Measurements from ENCODE around the gene UBXN4. TPM values are rescaled to one million over a fixed set of nuclear protein-coding genes. Genes with fewer than 3 reads are reported as not detected.
A peak's percentile ranks its signal among the peaks of the same experiment; 100 is the strongest.

UBXN4 gene
- total RNA-seq, 5 donors from 2014 or later (not counting 1 experiment from before 2014, with no cell fraction given) = 96.6 to 140 (median 121) TPM

GRCh38 chr2:135744760-135745314, 3.2 kb downstream of the UBXN4 start:
- no peak overlapping the region for H3K27ac ChIP-seq (ENCODE audit: low read length)
- H3K27ac Mint-ChIP-seq = no peak overlapping the region
- peaks cover 52 to 57% (median 56%) of the 10 kb centered on the region in 3 donors for H3K4me1 Mint-ChIP-seq
- POLR2A ChIA-PET = interaction anchor here (0.6 to 1.5 kb wide), 4 partner anchors 11 to 131 kb away, joined by 3 to 5 read pairs (median 4); partner anchors contain the start of gene MCM6 (in 1 of the 2)
- H3K36me3 ChIP-seq (ENCODE audit: control insufficient read depth in 2 of 2, extremely low read depth in 1 of 2, insufficient read depth in 1 of 2, low read length in 1 of 2) = peaks cover 0 to 14% of the 10 kb centered on the region in 2 donors
- H3K4me3 ChIP-seq (ENCODE audit: control insufficient read depth in 1 of 2, extremely low read depth in 1 of 2, low read length in 1 of 2) = no peak overlapping the region
- CTCF ChIA-PET = interaction anchor here (0.6 to 2.6 kb wide), 6 partner anchors 35 to 704 kb away, joined by 3 to 9 read pairs (median 3); no protein-coding TSS in a partner anchor
- H3K27me3 ChIP-seq (replicated peaks in 1 of 2; ENCODE audit: control insufficient read depth in 2 of 2, extremely low read depth in 1 of 2, insufficient read depth in 2 of 2, low read length in 1 of 2) = no peaks in the 10 kb centered on the region
- H3K9me3 Mint-ChIP-seq = peaks cover 0 to 4% (median 3%) of the 10 kb centered on the region in 3 donors
- H3K4me3 Mint-ChIP-seq = peak overlapping the region; percentile 2 to 55 (median 43)
- WGBS (ENCODE audit: insufficient coverage) = 96% methylated on average over 5 of the region's 5 CpGs
- H3K9me3 ChIP-seq = no peaks in the 10 kb centered on the region
- peak in 8 of 35 experiments; percentile 3 to 36 (median 11) for DNase-seq
- peaks cover 36% of the 10 kb centered on the region for H3K36me3 Mint-ChIP-seq
- H3K27me3 Mint-ChIP-seq = no peaks in the 10 kb centered on the region
- no peak for ATAC-seq (replicated peaks in 1 of 4)
- peaks cover 12 to 18% of the 10 kb centered on the region in 2 experiments for H3K4me1 ChIP-seq (ENCODE audit: control insufficient read depth in 1 of 2, extremely low read depth in 1 of 2, insufficient read depth in 2 of 2, low read length in 2 of 2)

GRCh38 chr2:135745545-135745944, 3.9 kb downstream of the UBXN4 start:
- Histone ChIP-seq H3K27ac (ENCODE audit: low read length) (no peak overlapping the region), H3K9me3 (no peaks in the 10 kb centered on the region), H3K4me3 (ENCODE audit: control insufficient read depth in 1 of 2, extremely low read depth in 1 of 2, low read length in 1 of 2) (no peak overlapping the region), H3K27me3 (replicated peaks in 1 of 2; ENCODE audit: control insufficient read depth in 2 of 2, extremely low read depth in 1 of 2, insufficient read depth in 2 of 2, low read length in 1 of 2) (no peaks in the 10 kb centered on the region), H3K4me1 (ENCODE audit: control insufficient read depth in 1 of 2, extremely low read depth in 1 of 2, insufficient read depth in 2 of 2, low read length in 2 of 2) (peaks cover 12 to 18% of the 10 kb centered on the region in 2 experiments), H3K36me3 (ENCODE audit: control insufficient read depth in 2 of 2, extremely low read depth in 1 of 2, insufficient read depth in 1 of 2, low read length in 1 of 2) (peaks cover 0 to 17% of the 10 kb centered on the region in 2 donors)
- POLR2A ChIA-PET = interaction anchor here (0.5 to 1.5 kb wide), 8 partner anchors 11 to 728 kb away, joined by 3 to 13 read pairs (median 4); partner anchors contain the start of gene MCM6 (in 1 of the 2)
- Mint-ChIP-seq H3K4me1 (peaks cover 52 to 59% (median 57%) of the 10 kb centered on the region in 3 donors), H3K36me3 (peaks cover 36% of the 10 kb centered on the region), H3K4me3 (no peak overlapping the region), H3K27me3 (no peaks in the 10 kb centered on the region), H3K27ac (no peak overlapping the region), H3K9me3 (peaks cover 0 to 4% (median 3%) of the 10 kb centered on the region in 3 donors)
- CTCF ChIA-PET = interaction anchor here (0.6 to 2.6 kb wide), 4 partner anchors 10 to 607 kb away, joined by 3 to 9 read pairs (median 5); no protein-coding TSS in a partner anchor
- ATAC-seq (replicated peaks in 1 of 4) (no peak), DNase-seq (no peak)
- WGBS (ENCODE audit: insufficient coverage) = no CpG with 5 or more reads among the region's 4 CpGs

- H3K4me1 ChIP-seq (ENCODE audit: control insufficient read depth in 1 of 2, extremely low read depth in 1 of 2, insufficient read depth in 2 of 2, low read length in 2 of 2) = no peaks in the 10 kb centered on the region
- ChIA-PET CTCF (interaction anchor here in 1 of 2 donors (0.6 to 1.7 kb wide), 5 partner anchors 9 to 1628 kb away, joined by 3 to 10 read pairs (median 5); no protein-coding TSS in a partner anchor), POLR2A (interaction anchor here (0.6 to 1.5 kb wide), 5 partner anchors 9 to 316 kb away, joined by 3 to 5 read pairs (median 4); no protein-coding TSS in a partner anchor)
- no peak overlapping the region for H3K4me3 Mint-ChIP-seq
- peaks cover 0 to 2% (median 1%) of the 10 kb centered on the region in 3 donors for H3K4me1 Mint-ChIP-seq
- peaks cover 7% of the 10 kb centered on the region for H3K9me3 ChIP-seq
- 100% methylated on average over 1 of the region's 2 CpGs for WGBS (ENCODE audit: insufficient coverage)
- peaks cover 61% of the 10 kb centered on the region for H3K36me3 Mint-ChIP-seq
- H3K4me3 ChIP-seq (ENCODE audit: control insufficient read depth in 1 of 2, extremely low read depth in 1 of 2, low read length in 1 of 2) = no peak overlapping the region
- H3K27me3 Mint-ChIP-seq = no peaks in the 10 kb centered on the region
- no peak overlapping the region for H3K27ac ChIP-seq (ENCODE audit: low read length)
- peaks cover 3 to 63% of the 10 kb centered on the region in 2 donors for H3K36me3 ChIP-seq (ENCODE audit: control insufficient read depth in 2 of 2, extremely low read depth in 1 of 2, insufficient read depth in 1 of 2, low read length in 1 of 2)
- H3K9me3 Mint-ChIP-seq = peaks cover 4 to 9% (median 8%) of the 10 kb centered on the region in 3 donors
- H3K27me3 ChIP-seq (replicated peaks in 1 of 2; ENCODE audit: control insufficient read depth in 2 of 2, extremely low read depth in 1 of 2, insufficient read depth in 2 of 2, low read length in 1 of 2) = no peaks in the 10 kb centered on the region
- DNase-seq (no peak), ATAC-seq (replicated peaks in 1 of 4) (no peak)
- H3K27ac Mint-ChIP-seq = no peak overlapping the region
Observed at GRCh38 chr2:135755573-135755972, 13.9 kb downstream of the UBXN4 start.

GRCh38 chr2:135756692-135757091, 15.0 kb downstream of the UBXN4 start:
- Histone ChIP-seq H3K4me1 (ENCODE audit: control insufficient read depth in 1 of 2, extremely low read depth in 1 of 2, insufficient read depth in 2 of 2, low read length in 2 of 2) (no peaks in the 10 kb centered on the region), H3K27ac (ENCODE audit: low read length) (no peak overlapping the region), H3K9me3 (peaks cover 7% of the 10 kb centered on the region), H3K4me3 (ENCODE audit: control insufficient read depth in 1 of 2, extremely low read depth in 1 of 2, low read length in 1 of 2) (no peak overlapping the region), H3K27me3 (replicated peaks in 1 of 2; ENCODE audit: control insufficient read depth in 2 of 2, extremely low read depth in 1 of 2, insufficient read depth in 2 of 2, low read length in 1 of 2) (no peaks in the 10 kb centered on the region), H3K36me3 (ENCODE audit: control insufficient read depth in 2 of 2, extremely low read depth in 1 of 2, insufficient read depth in 1 of 2, low read length in 1 of 2) (peaks cover 6 to 73% of the 10 kb centered on the region in 2 donors)
- Mint-ChIP-seq H3K27ac (no peak overlapping the region), H3K9me3 (peaks cover 4 to 9% (median 8%) of the 10 kb centered on the region in 3 donors), H3K27me3 (no peaks in the 10 kb centered on the region), H3K4me1 (peaks cover 0 to 2% (median 1%) of the 10 kb centered on the region in 3 donors), H3K4me3 (no peak overlapping the region), H3K36me3 (peaks cover 68% of the 10 kb centered on the region)
- ATAC-seq (replicated peaks in 1 of 4) (no peak), DNase-seq (no peak)
- WGBS (ENCODE audit: insufficient coverage) = no CpG with 5 or more reads among the region's 1 CpG
- POLR2A ChIA-PET = interaction anchor here in 1 of 2 donors (0.9 to 1.5 kb wide), 4 partner anchors 10 to 16 kb away, joined by 3 to 5 read pairs (median 4); no protein-coding TSS in a partner anchor
- CTCF ChIA-PET = interaction anchor here (0.6 to 1.7 kb wide), 3 partner anchors 41 to 752 kb away, joined by 3 to 10 read pairs (median 5); no protein-coding TSS in a partner anchor

GRCh38 chr2:135762022-135762421, 20.4 kb downstream of the UBXN4 start:
- DNase-seq (no peak), ATAC-seq (replicated peaks in 1 of 4) (no peak)
- Histone ChIP-seq H3K27me3 (replicated peaks in 1 of 2; ENCODE audit: control insufficient read depth in 2 of 2, extremely low read depth in 1 of 2, insufficient read depth in 2 of 2, low read length in 1 of 2) (no peaks in the 10 kb centered on the region), H3K4me3 (ENCODE audit: control insufficient read depth in 1 of 2, extremely low read depth in 1 of 2, low read length in 1 of 2) (no peak overlapping the region), H3K27ac (ENCODE audit: low read length) (no peak overlapping the region), H3K4me1 (ENCODE audit: control insufficient read depth in 1 of 2, extremely low read depth in 1 of 2, insufficient read depth in 2 of 2, low read length in 2 of 2) (no peaks in the 10 kb centered on the region), H3K9me3 (no peaks in the 10 kb centered on the region), H3K36me3 (ENCODE audit: control insufficient read depth in 2 of 2, extremely low read depth in 1 of 2, insufficient read depth in 1 of 2, low read length in 1 of 2) (peaks cover 12 to 80% of the 10 kb centered on the region in 2 donors)
- ChIA-PET POLR2A (interaction anchor here in 1 of 2 donors (1.0 kb wide), 1 partner anchor 10 kb away, joined by 4 read pairs; no protein-coding TSS in a partner anchor), CTCF (no interaction called here)
- no peak overlapping the region for H3K27ac Mint-ChIP-seq
- H3K4me1 Mint-ChIP-seq = peaks cover 0 to 4% (median 2%) of the 10 kb centered on the region in 3 donors
- peaks cover 55% of the 10 kb centered on the region for H3K36me3 Mint-ChIP-seq
- H3K27me3 Mint-ChIP-seq = no peaks in the 10 kb centered on the region
- H3K4me3 Mint-ChIP-seq = no peak overlapping the region
- peaks cover under 1% of the 10 kb centered on the region in 3 donors for H3K9me3 Mint-ChIP-seq

- DNase-seq (no peak), ATAC-seq (replicated peaks in 1 of 4) (no peak)
- Histone ChIP-seq H3K27ac (ENCODE audit: low read length) (no peak overlapping the region), H3K36me3 (ENCODE audit: control insufficient read depth in 2 of 2, extremely low read depth in 1 of 2, insufficient read depth in 1 of 2, low read length in 1 of 2) (peaks cover 12 to 79% of the 10 kb centered on the region in 2 donors), H3K9me3 (no peaks in the 10 kb centered on the region), H3K27me3 (replicated peaks in 1 of 2; ENCODE audit: control insufficient read depth in 2 of 2, extremely low read depth in 1 of 2, insufficient read depth in 2 of 2, low read length in 1 of 2) (no peaks in the 10 kb centered on the region), H3K4me1 (ENCODE audit: control insufficient read depth in 1 of 2, extremely low read depth in 1 of 2, insufficient read depth in 2 of 2, low read length in 2 of 2) (no peaks in the 10 kb centered on the region), H3K4me3 (ENCODE audit: control insufficient read depth in 1 of 2, extremely low read depth in 1 of 2, low read length in 1 of 2) (no peak overlapping the region)
- CTCF ChIA-PET = interaction anchor here in 1 of 2 donors (0.5 kb wide), 1 partner anchor 723 kb away, joined by 8 read pairs; no protein-coding TSS in a partner anchor
- H3K4me1 Mint-ChIP-seq = peaks cover 0 to 6% (median 2%) of the 10 kb centered on the region in 3 donors
- peaks cover 54% of the 10 kb centered on the region for H3K36me3 Mint-ChIP-seq
- no peak overlapping the region for H3K27ac Mint-ChIP-seq
- H3K9me3 Mint-ChIP-seq = no peaks in the 10 kb centered on the region
- no peak overlapping the region for H3K4me3 Mint-ChIP-seq
- WGBS (ENCODE audit: insufficient coverage) = no CpG with 5 or more reads among the region's 1 CpG
- POLR2A ChIA-PET = interaction anchor here in 1 of 2 donors (1.0 kb wide), 1 partner anchor 11 kb away, joined by 4 read pairs; no protein-coding TSS in a partner anchor
- no peaks in the 10 kb centered on the region for H3K27me3 Mint-ChIP-seq
Observed at GRCh38 chr2:135762530-135762929, 20.9 kb downstream of the UBXN4 start.
